Central memory CD4-positive, alpha-beta T cell (primary cell): ENCODE results near the gene PBX3.

Experiments used
- DNase-seq: peaks from one replicate; pipeline ENCODE4 v3.0.0; 2022

PBX3 gene

DNA sequence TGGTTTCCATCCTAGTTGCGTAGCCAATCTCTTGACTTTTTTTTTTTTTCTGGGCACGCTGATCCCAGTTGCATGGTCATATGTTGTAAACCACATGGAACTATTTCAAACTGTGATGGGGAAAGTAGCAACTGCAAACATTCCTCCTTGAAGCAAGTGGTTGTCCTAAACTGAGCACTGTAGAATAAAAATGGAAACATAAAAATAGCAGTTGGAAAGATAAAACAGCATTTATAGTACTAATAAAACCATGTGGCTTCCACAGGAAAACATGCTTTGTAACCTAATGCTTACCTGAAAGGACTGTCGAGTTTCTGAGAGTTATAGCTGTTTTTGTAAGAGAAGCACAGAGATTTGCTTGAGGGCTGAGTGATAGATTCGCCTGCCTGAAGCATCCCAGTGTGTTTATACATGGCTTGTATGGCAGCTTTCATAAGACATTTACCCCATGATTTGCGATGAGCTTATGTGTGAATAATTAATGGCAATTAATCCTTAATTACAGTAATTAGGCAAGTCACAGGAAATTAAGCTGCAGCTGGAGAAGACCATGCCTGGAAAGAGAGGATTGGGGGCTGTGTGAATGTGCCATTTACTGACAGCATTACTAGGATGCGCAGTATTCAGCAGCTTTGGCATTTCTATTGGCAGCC, 136.5 kb downstream of the PBX3 start:
- DNase-seq = no peak

DNA sequence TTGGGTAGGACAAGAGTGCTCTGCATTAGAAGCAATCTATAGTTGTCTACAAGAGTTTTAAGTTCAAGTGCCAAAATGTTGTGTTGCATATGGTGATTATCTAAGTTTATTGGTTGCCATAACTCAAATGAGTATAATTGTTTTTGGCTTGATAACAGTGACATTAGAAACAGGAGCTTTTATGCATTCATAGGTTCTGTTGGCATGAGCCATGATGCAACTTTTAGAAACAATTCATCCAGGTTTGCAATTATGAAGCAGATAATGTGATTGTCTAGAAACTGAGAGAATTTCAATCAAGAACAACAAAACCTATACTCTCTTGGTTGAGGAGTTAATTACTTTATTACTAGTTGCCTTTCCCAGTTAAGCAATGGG, 137.0 kb downstream of the PBX3 start:
- DNase-seq = no peak

DNA sequence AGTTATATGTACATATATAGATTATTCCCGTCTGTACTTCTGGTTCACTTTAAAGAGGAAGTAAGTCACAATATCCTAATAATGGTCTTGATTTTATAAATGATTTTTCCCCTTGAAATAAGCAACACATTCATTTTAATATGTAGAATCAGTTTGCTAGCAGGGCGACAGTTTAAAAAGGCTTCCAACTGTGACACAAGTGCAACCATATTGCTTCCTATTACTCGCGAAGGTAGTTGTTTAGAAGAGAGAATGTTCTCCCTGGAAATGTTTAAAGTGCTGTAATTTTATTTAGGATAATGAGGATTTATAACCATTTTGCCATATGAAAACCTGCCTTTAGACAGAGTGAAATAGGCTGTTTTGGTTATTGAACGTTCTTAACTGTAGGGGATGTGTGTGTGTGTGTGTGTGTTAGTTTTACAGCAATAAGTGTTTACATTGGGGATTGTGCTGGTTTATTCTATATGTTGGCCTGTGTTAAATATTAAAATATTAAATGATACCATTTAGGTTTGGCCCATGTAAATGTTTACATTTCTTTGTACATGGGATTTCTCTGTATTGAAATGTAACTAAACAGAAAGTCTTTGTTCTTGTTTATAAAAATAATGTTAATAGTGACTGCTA, 138.3 kb downstream of the PBX3 start:
- DNase-seq = no peak

DNA sequence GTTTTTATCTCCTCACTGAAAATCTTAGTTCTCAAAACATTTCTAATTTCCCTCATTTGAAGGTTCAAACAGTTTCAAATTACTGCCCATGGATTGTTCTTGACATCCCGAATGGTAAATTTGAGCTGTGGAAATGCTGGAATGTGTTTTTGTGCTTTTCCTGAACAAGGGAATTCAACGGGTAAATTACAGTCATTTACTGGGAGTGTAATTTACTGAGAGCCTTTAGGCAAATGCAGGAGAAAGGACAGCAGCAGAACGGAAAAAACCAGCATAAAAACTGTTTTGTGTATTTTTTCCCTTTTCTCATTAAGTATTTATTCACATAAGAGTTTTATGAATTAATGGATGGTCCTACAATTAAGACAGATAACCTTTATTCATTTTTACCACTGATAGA, 139.2 kb downstream of the PBX3 start:
- no peak for DNase-seq

DNA sequence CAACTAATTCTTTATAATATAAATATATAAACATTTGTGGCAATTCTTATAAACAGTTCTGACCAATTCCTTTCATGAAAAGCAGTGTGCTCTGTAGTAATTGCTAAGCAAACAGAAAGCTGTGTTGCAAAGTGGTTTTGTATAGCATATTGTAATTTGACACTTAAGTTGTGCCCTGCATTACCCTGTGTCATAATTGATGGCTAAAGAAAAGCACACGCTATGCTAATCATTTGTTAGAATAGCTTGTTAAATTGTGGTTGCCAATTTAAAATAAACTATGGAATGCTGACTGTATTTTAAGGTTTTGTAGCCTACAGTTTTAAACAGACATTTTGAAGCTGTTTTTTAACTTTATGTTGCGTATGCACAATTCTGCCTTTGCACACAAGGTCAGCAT, 140.0 kb downstream of the PBX3 start:
- no peak for DNase-seq

DNA sequence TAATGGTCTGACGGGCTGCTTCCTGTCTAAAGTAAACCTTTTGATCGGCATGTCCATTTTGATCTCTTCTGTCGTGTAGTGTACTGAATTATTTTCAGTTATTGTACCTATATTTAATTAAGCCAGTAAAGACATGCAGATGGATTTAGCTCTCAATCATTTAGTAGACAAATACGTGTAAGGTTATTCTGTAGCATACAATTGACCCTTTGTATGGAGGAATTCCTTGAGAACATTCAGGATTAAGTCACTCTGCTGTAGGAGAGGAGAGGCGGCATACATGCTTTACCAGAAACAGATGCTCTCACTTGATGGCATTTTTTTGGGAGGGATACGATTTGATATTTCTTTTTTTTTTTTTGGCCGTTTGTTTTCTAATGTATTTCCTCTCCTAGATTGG, 141.0 kb downstream of the PBX3 start:
- no peak for DNase-seq

DNA sequence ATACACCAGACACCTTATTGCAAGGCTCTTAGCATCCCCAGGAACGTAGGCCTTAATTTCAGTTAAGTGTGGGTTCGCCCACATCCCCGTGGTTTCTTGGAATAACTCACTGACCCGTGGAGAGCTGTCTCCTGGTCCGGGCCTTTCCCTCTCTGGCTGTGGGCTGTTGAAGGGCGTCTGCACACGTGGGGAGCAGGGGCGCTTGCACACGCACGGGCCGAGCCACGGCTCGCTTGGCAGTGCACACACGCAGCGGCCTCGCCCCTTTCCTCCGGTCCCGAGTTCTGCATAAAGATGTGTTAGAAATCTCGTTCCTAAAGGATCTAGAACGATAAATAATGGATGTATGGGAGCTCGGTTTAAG, 141.9 kb downstream of the PBX3 start:
- DNase-seq = no peak

DNA sequence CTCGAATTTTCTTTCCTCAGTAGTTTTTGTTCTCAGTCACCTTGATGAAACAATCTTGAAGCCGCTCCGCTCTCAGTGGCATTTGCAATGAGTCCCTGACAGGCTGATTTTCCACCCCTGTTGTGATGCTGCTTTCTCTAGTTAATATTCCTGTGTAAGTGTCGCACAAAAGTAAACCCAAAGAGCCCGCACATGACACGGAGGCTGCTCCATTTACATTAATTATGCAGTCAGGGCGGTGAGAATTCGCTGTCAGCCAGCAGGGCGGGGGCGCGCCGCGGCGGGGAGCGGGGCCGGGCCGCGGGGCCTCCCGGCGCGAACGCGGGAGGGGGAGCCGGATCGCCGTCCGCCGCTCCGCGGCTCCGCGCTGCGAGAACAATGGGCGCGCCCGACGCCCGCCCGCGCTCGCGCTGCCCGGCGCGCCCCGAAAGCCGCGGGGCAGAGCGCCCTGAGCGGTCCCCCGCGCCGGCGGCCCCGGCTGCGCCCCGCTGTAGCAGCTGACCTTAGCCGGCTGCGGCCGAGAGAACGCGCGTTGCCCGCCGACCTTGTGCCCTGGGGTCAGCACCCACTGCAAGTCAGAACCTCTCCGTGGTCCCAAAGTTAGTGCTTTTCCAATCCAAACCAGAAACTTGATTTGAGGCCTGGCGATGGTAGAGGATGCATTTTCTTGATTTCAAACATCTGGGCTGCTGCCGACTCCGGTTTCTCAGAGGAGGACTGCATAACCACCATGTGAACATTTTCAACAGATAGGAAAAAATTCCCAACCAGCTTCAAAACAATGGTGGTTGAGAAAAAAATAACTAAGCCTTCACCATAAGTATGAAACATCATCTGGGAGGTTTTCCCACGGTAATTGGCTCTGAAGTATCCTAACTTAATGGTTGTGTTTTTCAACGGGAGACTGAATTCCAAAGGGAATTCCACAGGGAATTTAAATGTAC, 142.6 kb downstream of the PBX3 start:
- peak; percentile 23 for DNase-seq

DNA sequence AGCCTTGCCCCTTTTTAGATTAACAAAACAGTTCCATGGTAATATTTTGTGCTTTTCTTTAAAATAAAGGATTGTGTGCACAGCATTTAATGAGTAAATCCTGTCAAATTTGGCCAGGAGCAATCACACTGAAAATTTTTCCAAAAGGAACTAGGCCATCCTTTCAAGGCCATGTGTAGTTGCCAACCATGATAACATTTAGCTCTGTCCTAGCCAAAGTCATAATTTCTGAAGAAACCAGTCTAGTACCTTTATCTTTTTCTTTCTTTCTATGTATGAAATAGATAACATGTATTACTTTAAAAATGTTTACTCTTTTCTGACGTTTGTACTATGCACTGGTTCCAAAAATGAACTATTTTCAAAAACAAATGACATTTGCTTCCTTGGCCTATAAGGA, 143.7 kb downstream of the PBX3 start:
- no peak for DNase-seq

DNA sequence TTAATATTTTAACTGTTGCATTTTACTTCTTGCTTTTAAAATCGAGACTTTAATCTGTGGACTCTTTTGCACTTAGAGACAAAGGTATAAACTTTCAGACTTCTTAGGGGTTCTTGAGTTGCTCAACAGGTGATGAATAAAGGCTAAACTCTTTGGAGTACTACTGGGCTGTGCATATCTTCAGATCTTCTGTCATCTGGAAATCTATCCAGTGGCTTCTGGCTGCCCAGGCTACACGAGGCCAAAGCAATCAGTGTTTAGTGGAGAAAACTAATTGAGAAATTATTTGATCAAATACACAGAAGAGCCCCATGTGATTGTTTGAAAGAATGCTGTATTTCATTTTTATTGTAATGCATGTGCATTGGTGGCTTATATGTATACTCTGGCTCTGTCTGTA, 146.1 kb downstream of the PBX3 start:
- DNase-seq = no peak

DNA sequence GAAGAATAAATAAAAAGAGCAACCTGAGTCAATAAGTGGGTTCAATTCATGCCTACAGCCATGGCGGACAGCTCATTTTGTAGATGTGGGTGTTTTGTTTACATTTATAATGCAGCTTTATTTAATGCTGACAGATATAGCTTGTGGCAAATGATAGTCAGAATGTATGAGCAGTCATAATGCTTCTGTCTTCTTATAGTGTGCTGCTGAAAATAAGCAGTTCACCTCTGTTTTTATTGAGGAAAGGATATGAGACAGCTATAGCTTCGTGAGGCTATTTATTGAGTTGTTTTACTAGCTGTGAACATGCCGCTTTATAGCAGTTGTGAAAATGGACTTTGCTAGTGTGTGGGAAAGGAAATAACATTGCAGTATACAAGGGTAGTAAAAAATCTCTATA, 147.4 kb downstream of the PBX3 start:
- no peak for DNase-seq

DNA sequence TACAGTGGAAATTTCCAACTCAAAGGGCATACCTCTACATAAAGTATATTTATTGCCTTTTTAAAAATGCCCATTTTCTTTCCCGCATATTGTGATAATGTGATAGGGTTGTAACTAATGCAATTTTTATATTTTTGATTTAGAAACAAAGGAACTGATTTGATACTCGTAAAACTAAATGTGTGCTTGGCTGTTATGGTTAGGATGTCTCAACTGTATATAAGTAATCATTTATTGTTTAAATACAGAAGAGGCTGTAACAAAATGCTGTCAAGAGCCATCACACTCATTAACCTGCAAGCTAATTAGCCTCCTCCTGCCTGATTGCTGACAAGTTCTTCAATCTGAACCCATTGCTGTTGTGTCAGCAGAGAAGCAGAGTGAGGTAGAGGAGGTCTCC, 149.2 kb downstream of the PBX3 start:
- no peak for DNase-seq

DNA sequence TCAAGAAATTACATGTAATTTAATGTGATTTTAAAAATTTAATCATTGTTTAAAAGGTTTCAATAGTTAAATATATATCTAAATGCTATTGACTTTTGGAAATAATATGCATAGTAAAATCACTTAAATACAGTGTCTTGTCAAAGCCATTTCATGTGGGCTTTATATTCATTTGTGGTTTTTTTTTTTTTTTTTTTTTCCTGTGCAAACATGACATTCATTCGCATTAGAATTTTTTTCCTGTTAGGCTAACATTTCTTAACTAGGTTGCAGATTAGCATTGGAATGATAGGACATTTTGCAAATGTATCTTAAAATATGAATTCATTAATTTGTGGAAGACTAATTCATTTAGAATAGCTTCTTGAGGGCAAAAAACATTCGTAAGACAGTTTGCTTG, 149.8 kb downstream of the PBX3 start:
- DNase-seq = no peak

DNA sequence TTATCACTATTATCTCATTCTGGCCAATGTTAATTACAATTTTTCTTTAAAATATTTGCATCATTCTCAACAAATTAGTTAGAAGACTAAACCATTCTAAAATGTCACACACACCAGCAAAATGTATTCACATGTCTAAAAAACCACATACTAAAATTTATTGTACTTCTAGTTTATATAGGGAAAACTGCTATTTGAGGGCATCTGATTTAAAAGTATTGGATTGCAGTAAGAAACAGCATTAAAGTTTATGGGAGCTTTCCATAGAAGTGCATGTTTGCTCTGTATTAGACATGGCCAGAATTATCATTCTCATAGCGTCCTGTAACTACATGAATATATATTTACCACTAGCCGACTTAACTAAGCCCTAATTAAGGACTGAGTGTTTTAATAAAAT, 150.3 kb downstream of the PBX3 start:
- no peak for DNase-seq

DNA sequence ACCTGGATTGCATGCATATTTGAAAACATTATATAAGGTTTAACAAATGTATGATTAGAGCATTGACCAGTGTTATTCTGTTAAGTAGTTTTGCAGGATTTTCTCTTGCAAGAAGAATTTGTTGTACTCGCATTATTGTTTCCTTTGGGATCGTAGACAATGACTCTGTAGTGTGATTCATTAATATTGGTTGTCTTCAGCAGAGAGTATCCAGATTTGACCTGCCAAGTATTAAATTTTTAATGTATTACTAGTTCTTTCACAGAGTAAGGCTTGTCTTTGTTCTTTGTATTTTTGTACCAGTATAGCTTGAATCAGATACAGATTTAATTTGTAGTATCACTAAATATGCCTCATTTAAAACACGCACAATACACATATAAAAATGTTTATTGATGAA, 155.0 kb downstream of the PBX3 start:
- no peak for DNase-seq

DNA sequence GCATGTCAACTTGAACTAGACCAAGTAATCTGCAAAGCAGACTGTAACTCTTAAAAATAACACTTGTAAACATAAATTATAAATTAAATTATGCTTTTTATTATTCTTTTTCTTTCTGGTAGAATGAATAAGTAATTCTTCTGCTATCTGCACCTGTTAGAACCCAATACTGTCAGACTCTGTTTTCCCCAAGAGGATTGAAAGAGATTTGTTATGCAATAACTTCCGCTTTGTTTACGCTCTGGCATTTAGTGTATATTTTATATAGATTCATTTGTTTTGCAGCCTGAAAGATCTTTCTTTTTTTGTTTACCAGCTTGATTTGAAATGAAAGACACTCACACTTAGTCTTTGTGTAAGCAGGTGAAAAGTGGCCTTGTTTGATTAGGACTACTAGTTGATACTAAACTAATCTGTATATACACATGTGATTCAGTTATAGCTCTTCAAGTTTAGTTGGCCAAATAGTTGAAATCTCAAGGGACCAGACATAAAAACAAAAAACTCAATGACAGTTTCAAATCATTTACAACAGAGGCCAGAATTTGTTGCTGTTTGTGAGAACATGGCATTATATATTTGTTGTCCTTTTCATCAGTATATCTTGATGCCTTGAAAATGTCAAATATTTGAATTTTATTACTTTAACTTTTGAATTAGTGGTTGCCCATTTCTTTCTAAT, 155.8 kb downstream of the PBX3 start:
- DNase-seq = no peak

DNA sequence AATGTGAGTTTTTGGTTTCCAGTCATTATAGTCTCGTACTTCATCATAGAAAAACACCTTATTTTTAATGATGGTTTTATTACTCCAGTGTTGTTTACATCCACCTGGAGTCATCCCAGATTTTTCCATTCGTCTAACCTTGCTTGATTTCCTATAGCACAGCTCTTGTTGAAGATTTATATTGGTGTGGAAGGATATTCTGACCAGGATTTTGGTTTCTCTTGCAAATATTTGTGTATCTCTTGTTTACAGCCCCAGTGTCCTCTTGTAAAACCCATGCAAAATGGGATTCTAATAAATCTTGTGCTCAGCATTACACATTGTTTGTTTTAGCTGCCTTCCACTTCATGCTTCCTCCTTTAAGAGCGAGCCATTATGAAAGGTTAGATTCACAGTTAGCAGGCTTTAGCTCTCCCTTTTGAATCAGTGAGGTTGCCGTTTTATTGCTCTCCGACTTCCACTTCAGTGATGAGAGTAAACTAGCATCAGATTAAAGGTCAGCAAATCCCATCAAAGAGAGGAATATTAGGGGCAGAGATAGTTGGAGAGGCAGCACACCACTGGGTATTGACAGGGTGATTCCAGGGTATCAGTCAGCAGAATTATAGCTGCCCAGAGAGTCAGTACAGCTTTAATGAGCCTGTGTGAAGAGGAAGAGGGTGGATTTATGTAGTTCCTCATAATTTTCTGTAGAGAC, 157.1 kb downstream of the PBX3 start:
- no peak for DNase-seq

DNA sequence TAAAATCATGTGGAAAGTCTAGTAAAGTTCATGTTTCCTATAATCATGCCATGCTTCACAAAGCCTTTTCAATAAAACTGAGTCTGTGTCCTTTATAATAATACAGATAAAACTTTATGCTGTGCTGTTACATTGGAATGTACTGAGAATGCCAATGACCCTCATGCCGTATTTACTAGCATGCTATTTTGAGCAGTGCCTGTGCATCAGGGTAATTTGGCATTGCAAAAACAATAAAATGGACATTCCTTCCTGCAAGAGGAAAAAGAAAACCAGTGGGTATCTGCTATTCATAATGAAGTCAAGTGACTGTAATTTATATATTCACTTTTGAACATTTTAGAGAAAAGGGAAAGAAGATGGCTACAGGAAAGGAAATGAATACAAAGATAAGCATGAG, 159.0 kb downstream of the PBX3 start:
- DNase-seq = no peak

DNA sequence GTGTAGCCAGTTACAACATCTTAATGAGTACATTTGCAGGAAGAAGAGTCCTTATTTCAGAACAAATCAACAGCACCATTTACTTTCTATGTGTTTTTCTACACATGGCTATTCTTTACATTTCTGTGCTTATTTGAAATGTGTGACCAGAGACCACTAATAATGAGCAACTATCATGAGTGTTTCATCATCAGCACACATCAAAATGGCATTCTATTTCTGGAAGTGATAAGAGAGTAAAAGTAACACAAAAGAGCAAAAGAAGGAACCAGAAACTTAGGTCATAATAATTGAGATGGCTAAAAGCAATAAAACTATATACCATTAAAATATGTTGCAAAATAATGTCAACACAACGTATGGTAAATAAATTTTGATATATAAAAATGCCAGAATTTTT, 159.7 kb downstream of the PBX3 start:
- DNase-seq = no peak

DNA sequence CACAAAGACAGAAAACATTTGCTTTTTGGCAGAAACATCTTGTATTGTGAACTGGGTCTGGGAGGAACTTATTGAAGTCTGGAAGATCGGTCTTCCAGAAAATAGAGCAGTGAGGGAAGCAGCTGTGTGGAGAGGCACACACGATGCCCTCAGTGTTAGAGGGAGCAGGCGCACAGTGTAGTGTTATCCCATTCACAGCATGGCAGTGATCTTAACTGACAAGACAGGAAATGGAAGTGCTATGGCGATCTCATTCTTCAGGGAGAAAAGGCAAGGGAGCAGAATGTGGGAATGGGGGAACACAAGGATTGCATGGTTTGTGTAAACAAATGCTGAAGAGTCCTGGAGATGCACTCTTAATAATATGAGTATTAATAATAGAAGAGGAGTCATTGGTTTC, 161.0 kb downstream of the PBX3 start:
- no peak for DNase-seq

DNA sequence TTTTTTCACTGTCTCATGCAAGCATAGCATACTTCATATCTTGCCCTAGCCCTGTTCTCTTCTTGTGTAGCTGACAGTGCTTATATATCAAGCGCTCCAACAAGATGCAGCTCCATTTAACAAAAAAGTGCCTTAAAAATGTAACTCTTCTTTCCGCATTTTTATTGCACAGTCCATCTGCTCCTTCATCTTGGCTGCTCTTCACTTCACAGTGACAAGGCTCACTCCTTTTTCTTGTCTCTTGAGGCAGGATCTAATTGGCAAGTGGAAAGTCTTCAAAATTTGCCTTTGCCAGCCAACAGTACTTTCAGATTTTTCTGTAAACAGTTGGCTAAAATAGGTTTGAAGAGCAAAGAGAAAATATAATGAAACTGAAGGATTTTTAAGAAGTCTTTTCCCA, 161.8 kb downstream of the PBX3 start:
- DNase-seq = no peak

DNA sequence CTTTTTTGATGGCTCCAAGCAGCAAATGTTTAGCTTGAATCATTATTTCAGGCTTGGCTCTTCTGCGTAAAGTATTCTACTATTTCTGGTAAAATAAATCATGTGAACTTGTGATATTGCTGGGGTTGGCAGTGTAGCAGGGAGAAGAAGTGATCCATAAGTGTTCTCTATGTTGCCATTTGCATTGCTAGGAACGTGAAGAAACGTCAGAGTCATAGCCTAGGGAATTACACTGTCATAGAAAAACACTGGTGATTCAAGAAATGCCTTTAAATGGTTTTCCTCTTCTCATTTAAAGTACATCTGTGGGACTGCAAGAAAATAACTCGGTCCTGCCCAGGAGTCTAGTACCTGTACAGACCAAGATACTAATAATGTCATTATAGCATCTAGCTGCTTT, 162.3 kb downstream of the PBX3 start:
- no peak for DNase-seq

DNA sequence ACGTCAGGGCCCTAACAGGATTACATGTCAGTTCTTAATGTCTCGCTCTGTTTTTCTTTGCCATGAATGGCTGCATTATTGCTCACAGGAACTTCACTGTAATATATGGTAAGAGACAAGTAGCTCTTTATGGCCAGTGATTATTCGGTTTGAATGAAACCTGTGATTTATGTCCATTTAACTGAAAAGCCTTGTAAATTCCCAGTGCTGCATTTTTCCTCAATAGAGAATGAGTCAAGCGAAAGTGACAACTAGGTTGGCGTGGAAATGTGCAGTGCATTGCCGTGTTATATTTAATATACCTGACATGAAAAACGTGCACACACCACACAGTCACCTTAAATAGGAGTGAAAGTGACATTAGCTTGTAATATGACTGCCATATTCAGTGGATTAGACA, 163.1 kb downstream of the PBX3 start:
- DNase-seq = no peak
